Skeletal muscle tissue (tissue), 4 donors: ENCODE data around the gene POLR2C. TPM values are rescaled to one million over a fixed set of nuclear protein-coding genes. Genes with fewer than 3 reads are reported as not detected.
A peak's percentile ranks its signal among the peaks of the same experiment; 100 is the strongest.

ENCODE experiments used
- H3K27ac ChIP-seq: one replicate; pipeline ENCODE4 v1.7.0; 2013; ENCODE audit warnings: mild to moderate bottlenecking, low read depth, low read length, inconsistent platforms
- H3K27me3 ChIP-seq, 3 donors: one replicate each; pipeline ENCODE4 v1.7.0; 2013; ENCODE audit warnings: low read length in 3 of 3; ENCODE audit not compliant: control insufficient read depth in 3 of 3, insufficient read depth in 3 of 3
- H3K36me3 ChIP-seq, 3 donors: one replicate each; pipeline ENCODE4 v1.7.0; 2013; ENCODE audit warnings: low read length in 3 of 3; ENCODE audit not compliant: control insufficient read depth in 3 of 3, insufficient read depth in 3 of 3
- H3K4me1 ChIP-seq, 3 donors: one replicate each; pipeline ENCODE4 v1.7.0; 2013; ENCODE audit warnings: low read length in 3 of 3, mild to moderate bottlenecking in 3 of 3; ENCODE audit not compliant: control insufficient read depth in 3 of 3, insufficient read depth in 3 of 3
- H3K4me3 ChIP-seq, 3 donors: one replicate each; pipeline ENCODE4 v1.7.0; 2013; ENCODE audit warnings: low read length in 3 of 3
- H3K9ac ChIP-seq, 3 donors: one replicate each; pipeline ENCODE4 v1.7.0; 2013; ENCODE audit warnings: low read length in 3 of 3, mild to moderate bottlenecking in 3 of 3, moderate library complexity in 2 of 3, low read depth in 1 of 3
- H3K9me3 ChIP-seq, 3 donors: one replicate each; pipeline ENCODE4 v1.7.0; 2013; ENCODE audit warnings: low read length in 3 of 3; ENCODE audit not compliant: control insufficient read depth in 3 of 3
- total RNA-seq: library from RNA; depleted of rRNA; stranded (reverse); fragments of >200 nt; gene quantifications from one replicate; pipeline ENCODE4 v1.2.3, GENCODE V29; 2014
- donor health status: Osteomylitis.

The POLR2C gene
- total RNA-seq, 1 donor from 2014 or later: 62.6 TPM

GRCh38 chr16:57445510-57445909, 17.0 kb upstream of the POLR2C start:
- no peak overlapping the region for H3K27ac ChIP-seq
- H3K4me1 ChIP-seq: peaks cover 22 to 39% (median 28%) of the 10 kb centered on the region in 3 donors
- H3K9me3 ChIP-seq: no peaks in the 10 kb centered on the region
- no peak overlapping the region for H3K9ac ChIP-seq
- peaks cover 2 to 4% (median 3%) of the 10 kb centered on the region in 3 donors for H3K36me3 ChIP-seq
- no peaks in the 10 kb centered on the region for H3K27me3 ChIP-seq
- no peak overlapping the region for H3K4me3 ChIP-seq

GRCh38 chr16:57446531-57447185, 15.8 kb upstream of the POLR2C start:
- H3K27ac ChIP-seq: peak overlapping the region; percentile 95
- peak overlapping the region; percentile 94 to 98 (median 96) for H3K9ac ChIP-seq
- H3K4me1 ChIP-seq: peaks cover 22 to 39% (median 28%) of the 10 kb centered on the region in 3 donors
- H3K27me3 ChIP-seq: no peaks in the 10 kb centered on the region
- peaks cover 7 to 10% (median 8%) of the 10 kb centered on the region in 3 donors for H3K36me3 ChIP-seq
- H3K9me3 ChIP-seq: no peaks in the 10 kb centered on the region
- H3K4me3 ChIP-seq: peak overlapping the region; percentile 88 to 97 (median 96)

GRCh38 chr16:57447186-57447962, 15.1 kb upstream of the POLR2C start, which contains the start of the genes CIAPIN1 and COQ9:
CIAPIN1 (minus strand) TSS chr16:57447385; CDS start chr16:57440928, 6,457 bp downstream.
COQ9 (plus strand) TSS chr16:57447479; CDS start chr16:57447506, 27 bp downstream.
- Histone ChIP-seq H3K27me3 (no peaks in the 10 kb centered on the region), H3K27ac (peak within 1 kb of the TSS; percentile 95), H3K4me1 (peaks cover 22 to 39% (median 28%) of the 10 kb centered on the region in 3 donors), H3K36me3 (peaks cover 12 to 15% (median 14%) of the 10 kb centered on the region in 3 donors), H3K9ac (peak within 1 kb of the TSS; percentile 96 to 98 (median 98)), H3K4me3 (peak within 1 kb of the TSS; percentile 88 to 97 (median 96)), H3K9me3 (no peaks in the 10 kb centered on the region)

GRCh38 chr16:57452021-57452420, 10.5 kb upstream of the POLR2C start:
- peaks cover 10 to 19% (median 15%) of the 10 kb centered on the region in 3 donors for H3K4me1 ChIP-seq
- H3K9ac ChIP-seq: no peak overlapping the region
- H3K4me3 ChIP-seq: no peak overlapping the region
- peaks cover 52 to 59% (median 56%) of the 10 kb centered on the region in 3 donors for H3K36me3 ChIP-seq
- H3K27ac ChIP-seq: no peak overlapping the region
- H3K27me3 ChIP-seq: no peaks in the 10 kb centered on the region
- H3K9me3 ChIP-seq: no peaks in the 10 kb centered on the region

GRCh38 chr16:57462978-57463362, 491 bp downstream of the POLR2C start:
- Histone ChIP-seq H3K27me3 (no peaks in the 10 kb centered on the region), H3K4me1 (peaks cover 14 to 27% (median 19%) of the 10 kb centered on the region in 3 donors), H3K36me3 (peaks cover 50 to 72% (median 63%) of the 10 kb centered on the region in 3 donors), H3K27ac (peak overlapping the region; percentile 65), H3K9me3 (no peaks in the 10 kb centered on the region), H3K9ac (peak overlapping the region; percentile 83 to 91 (median 91)), H3K4me3 (peak overlapping the region; percentile 87 to 93 (median 89))

- Histone ChIP-seq H3K36me3 (peaks cover 53 to 72% (median 63%) of the 10 kb centered on the region in 3 donors), H3K4me1 (peaks cover 14 to 27% (median 19%) of the 10 kb centered on the region in 3 donors), H3K27me3 (no peaks in the 10 kb centered on the region), H3K9ac (no peak overlapping the region), H3K4me3 (no peak overlapping the region), H3K9me3 (no peaks in the 10 kb centered on the region), H3K27ac (no peak overlapping the region)
Measured at GRCh38 chr16:57464523-57464922, 2.0 kb downstream of the POLR2C start.

- no peaks in the 10 kb centered on the region for H3K27me3 ChIP-seq
- H3K36me3 ChIP-seq: peaks cover 67 to 78% (median 71%) of the 10 kb centered on the region in 3 donors
- H3K4me1 ChIP-seq: peaks cover 22 to 30% (median 23%) of the 10 kb centered on the region in 3 donors
- no peak overlapping the region for H3K4me3 ChIP-seq
- H3K9ac ChIP-seq: no peak overlapping the region
- no peak overlapping the region for H3K27ac ChIP-seq
- no peaks in the 10 kb centered on the region for H3K9me3 ChIP-seq
Measured at GRCh38 chr16:57468346-57468745, 5.9 kb downstream of the POLR2C start.

- Histone ChIP-seq H3K4me1 (peaks cover 16 to 23% (median 16%) of the 10 kb centered on the region in 3 donors), H3K27ac (no peak overlapping the region), H3K9me3 (no peaks in the 10 kb centered on the region), H3K9ac (no peak overlapping the region), H3K4me3 (no peak overlapping the region), H3K27me3 (no peaks in the 10 kb centered on the region), H3K36me3 (peaks cover 68 to 75% (median 70%) of the 10 kb centered on the region in 3 donors)
Measured at GRCh38 chr16:57469046-57469445, 6.6 kb downstream of the POLR2C start.

- Histone ChIP-seq H3K27ac (no peak overlapping the region), H3K4me1 (peaks cover 10 to 15% (median 14%) of the 10 kb centered on the region in 3 donors), H3K36me3 (peaks cover 63 to 66% (median 65%) of the 10 kb centered on the region in 3 donors), H3K27me3 (no peaks in the 10 kb centered on the region), H3K9ac (no peak overlapping the region), H3K9me3 (no peaks in the 10 kb centered on the region), H3K4me3 (no peak overlapping the region)
Measured at GRCh38 chr16:57469917-57470470, 7.5 kb downstream of the POLR2C start.
